Esophagus muscularis mucosa (tissue), 3 donors: ENCODE results near the gene TUBB4A.

Source experiments
- CTCF ChIP-seq, 3 experiments: fragments of 200-600 bp in 2 of 3; fragments of 450-650 bp in 1 of 3; sonication (generic) in 2 of 3; IDR thresholded peaks; one replicate each; pipeline ENCODE4 v1.5.1; 2017 to 2019; ENCODE audit warnings: antibody characterized with exemption in 3 of 3, mild to moderate bottlenecking in 2 of 3, moderate library complexity in 1 of 3
- POLR2A ChIP-seq: fragments of 450-650 bp; IDR thresholded peaks from one replicate; pipeline ENCODE4 v1.6.1; 2017; ENCODE audit warnings: antibody characterized with exemption, moderate library complexity, mild to moderate bottlenecking, low read depth
- POLR2AphosphoS5 ChIP-seq, 2 donors: sonication (generic); formaldehyde crosslinking; IDR thresholded peaks; one replicate each; pipeline ENCODE4 v1.6.1; 2017; ENCODE audit warnings: antibody characterized with exemption in 2 of 2

GRCh38 chr19:6514089-6514488, 12.0 kb upstream of the TUBB4A start:
- no peak for TF ChIP-seq CTCF (IDR thresholded peaks at IDR 0.05)
- TF ChIP-seq POLR2A, result no peak
- no peak for TF ChIP-seq POLR2AphosphoS5 (IDR thresholded peaks at IDR 0.05)
